Activated CD8-positive, alpha-beta T cell treated with anti-CD3 and anti-CD28 coated beads for 36 hours (primary cell): Measurements from ENCODE around the gene PFKFB2. TPM values are rescaled to one million over a fixed set of nuclear protein-coding genes. Genes with fewer than 3 reads are reported as not detected.

Source experiments
- ATAC-seq: fragments of 200-7000 bp; cut with Tn5 transposase; one replicate; pipeline ENCODE4 v1.10.0; 2021; ENCODE audit warnings: mild to moderate bottlenecking, moderate library complexity
- CTCF ChIA-PET: fragments of 350-600 bp; sonication (Branson Sonifier 250); formaldehyde crosslinking; loops from one replicate; lab custom pipeline; 2021; ENCODE audit warnings: antibody characterized with exemption; lab: Charles Lee
- POLR2A ChIA-PET: fragments of 350-600 bp; sonication (Branson Sonifier 250); formaldehyde crosslinking; loops from one replicate; lab custom pipeline; 2021; ENCODE audit warnings: antibody characterized with exemption; lab: Charles Lee
- DNase-seq: peaks from one replicate; pipeline ENCODE4 v3.0.0-alpha.2; 2020
- H3K27ac Mint-ChIP-seq: one replicate; pipeline ENCODE4 v1.8.0; 2021; ENCODE audit warnings: mild to moderate bottlenecking, mixed read lengths
- H3K27me3 Mint-ChIP-seq: one replicate; pipeline ENCODE4 v1.8.0; 2021; ENCODE audit warnings: mixed read lengths
- H3K36me3 Mint-ChIP-seq: one replicate; pipeline ENCODE4 v1.8.0; 2021; ENCODE audit warnings: low read depth, mixed read lengths
- H3K4me1 Mint-ChIP-seq: one replicate; pipeline ENCODE4 v1.8.0; 2021; ENCODE audit warnings: low read depth, mixed read lengths
- H3K4me3 Mint-ChIP-seq: one replicate; pipeline ENCODE4 v1.8.0; 2021; ENCODE audit warnings: mild to moderate bottlenecking, moderate library complexity, mixed read lengths
- H3K9me3 Mint-ChIP-seq: one replicate; pipeline ENCODE4 v1.8.0; 2021; ENCODE audit warnings: mixed read lengths
- intact Hi-C: fragments of 100-400 bp; cut with micrococcal nuclease; formaldehyde crosslinking; loops from one replicate; pipeline ENCODE4 v1.10.0; 2022
- total RNA-seq, 2 experiments: library from RNA; stranded (reverse); gene quantifications; one replicate each; pipeline ENCODE4 v1.2.3, GENCODE V29; 2021
- TF ChIP-seq, protein P1 (sequence below): fragments of 200-600 bp; IDR thresholded peaks from one replicate; pipeline ENCODE4 v1.8.0; 2022; ENCODE audit warnings: antibody characterized with exemption, mild to moderate bottlenecking

PFKFB2 gene
- total RNA-seq, 2 experiments from 2014 or later, result 3.5 to 4.3 TPM

DNA sequence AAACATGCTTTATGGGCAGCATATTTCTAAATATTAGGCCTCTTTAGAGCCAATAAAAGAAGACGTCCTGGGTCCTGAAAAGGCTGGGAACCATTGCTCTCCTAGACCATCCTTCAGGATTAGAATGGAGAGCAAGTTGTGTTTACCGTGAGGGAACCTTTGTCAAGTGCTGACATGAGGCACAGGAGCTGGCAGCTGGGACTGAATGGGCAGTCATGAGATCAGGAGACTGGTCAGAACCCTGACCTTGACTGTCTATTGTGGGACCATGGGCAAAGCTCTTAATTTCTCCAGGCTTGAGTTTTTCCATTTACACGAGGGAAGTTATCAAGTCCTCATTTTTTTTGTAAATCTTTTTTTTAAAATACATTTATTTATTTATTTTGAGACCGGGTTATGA, 5.2 kb downstream of the PFKFB2 start:
- ATAC-seq (no peak), DNase-seq (no peak)
- intact Hi-C loops, result no loop called here
- ChIA-PET POLR2A (no interaction called here), CTCF (no interaction called here)
- Mint-ChIP-seq H3K9me3 (no peaks in the 10 kb centered on the region), H3K27me3 (no peaks in the 10 kb centered on the region), H3K27ac (no peak overlapping the region), H3K4me1 (peaks cover 4% of the 10 kb centered on the region), H3K4me3 (no peak overlapping the region), H3K36me3 (no peaks in the 10 kb centered on the region)
- TF ChIP-seq, protein P1, sequence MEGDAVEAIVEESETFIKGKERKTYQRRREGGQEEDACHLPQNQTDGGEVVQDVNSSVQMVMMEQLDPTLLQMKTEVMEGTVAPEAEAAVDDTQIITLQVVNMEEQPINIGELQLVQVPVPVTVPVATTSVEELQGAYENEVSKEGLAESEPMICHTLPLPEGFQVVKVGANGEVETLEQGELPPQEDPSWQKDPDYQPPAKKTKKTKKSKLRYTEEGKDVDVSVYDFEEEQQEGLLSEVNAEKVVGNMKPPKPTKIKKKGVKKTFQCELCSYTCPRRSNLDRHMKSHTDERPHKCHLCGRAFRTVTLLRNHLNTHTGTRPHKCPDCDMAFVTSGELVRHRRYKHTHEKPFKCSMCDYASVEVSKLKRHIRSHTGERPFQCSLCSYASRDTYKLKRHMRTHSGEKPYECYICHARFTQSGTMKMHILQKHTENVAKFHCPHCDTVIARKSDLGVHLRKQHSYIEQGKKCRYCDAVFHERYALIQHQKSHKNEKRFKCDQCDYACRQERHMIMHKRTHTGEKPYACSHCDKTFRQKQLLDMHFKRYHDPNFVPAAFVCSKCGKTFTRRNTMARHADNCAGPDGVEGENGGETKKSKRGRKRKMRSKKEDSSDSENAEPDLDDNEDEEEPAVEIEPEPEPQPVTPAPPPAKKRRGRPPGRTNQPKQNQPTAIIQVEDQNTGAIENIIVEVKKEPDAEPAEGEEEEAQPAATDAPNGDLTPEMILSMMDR, result no peak

DNA sequence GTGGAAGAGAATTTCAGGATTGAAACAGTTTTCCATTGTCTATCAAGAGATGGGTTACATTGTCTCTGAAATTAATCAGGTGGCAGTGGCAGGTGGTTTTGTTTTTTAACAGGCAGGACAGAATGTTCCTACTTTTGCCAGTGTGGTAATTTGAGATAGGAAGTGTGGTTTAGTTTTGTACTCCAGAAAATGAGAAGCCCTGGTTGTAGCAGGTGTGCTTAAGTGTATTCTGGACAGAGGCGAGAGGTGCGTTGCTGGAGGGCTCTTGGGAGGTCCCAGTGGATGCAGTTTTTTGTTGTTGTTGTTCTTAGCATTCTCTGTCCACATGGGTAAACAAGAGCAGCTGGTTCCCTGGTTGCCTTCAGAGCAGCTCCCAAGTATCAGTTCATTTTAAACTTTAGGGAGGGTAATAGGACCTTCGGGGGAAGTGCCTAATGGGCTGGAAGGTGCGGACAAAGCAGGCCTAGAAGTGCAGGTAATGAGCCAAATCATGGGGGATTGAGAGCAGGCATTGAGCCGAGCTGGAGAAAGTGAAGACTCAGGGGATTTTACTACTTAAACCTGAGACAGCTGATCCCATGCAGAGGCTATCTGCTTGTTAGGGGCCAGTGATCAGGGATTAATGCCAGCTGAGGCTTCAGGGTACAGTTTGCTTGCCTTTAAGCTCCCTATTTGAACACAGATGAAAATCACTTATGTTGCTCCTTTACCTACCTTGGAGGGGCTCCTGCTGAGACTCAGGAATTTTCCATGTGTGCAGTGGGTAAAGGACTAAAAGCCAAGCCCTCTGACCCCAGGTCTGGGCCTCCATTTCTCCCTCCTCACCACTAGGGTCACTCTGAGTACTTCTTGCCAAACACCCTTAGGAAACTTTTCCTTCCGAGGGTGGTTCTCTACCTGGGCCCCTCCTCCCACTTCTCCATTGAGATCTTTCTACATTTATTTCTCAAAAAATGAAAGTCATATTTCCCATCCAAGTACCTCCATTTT, 6.1 kb downstream of the PFKFB2 start:
- Mint-ChIP-seq H3K36me3 (no peaks in the 10 kb centered on the region), H3K9me3 (no peaks in the 10 kb centered on the region), H3K4me1 (peaks cover 2% of the 10 kb centered on the region), H3K4me3 (no peak overlapping the region), H3K27ac (no peak overlapping the region), H3K27me3 (no peaks in the 10 kb centered on the region)
- intact Hi-C loops, result no loop called here
- ATAC-seq (no peak), DNase-seq (no peak)
- POLR2A ChIA-PET, result interaction anchor here (0.7 to 1.7 kb wide), 2 partner anchors 9 to 137 kb away, joined by 3 to 5 read pairs; no protein-coding TSS in a partner anchor
- TF ChIP-seq, protein P1, result no peak
- CTCF ChIA-PET, result interaction anchor here (0.7 to 4.7 kb wide), 3 partner anchors 10 to 12 kb away, joined by 3 to 25 read pairs (median 3); partner anchors contain the start of gene YOD1

DNA sequence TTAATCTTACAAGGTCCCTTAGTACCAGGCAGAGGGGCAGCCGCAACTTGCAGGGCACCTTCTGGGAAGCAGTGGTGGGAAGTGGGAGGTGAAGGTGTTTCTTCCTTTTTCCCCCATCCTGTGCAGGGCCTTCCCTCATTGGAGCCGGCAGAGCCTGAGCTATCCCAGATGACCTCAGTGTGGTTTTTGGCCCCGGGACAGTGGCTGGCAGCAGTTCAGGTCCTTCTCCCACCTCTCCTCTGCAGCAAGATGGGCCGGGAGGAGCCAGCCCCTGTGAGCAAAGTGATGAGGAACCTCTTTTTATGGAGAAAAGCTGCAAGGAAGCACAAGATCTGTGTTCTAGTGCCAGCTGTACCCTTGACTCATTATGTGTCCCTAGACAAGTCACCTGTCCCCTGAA, 6.8 kb downstream of the PFKFB2 start:
- Mint-ChIP-seq H3K36me3 (no peaks in the 10 kb centered on the region), H3K27ac (no peak overlapping the region), H3K4me3 (no peak overlapping the region), H3K9me3 (no peaks in the 10 kb centered on the region), H3K27me3 (no peaks in the 10 kb centered on the region), H3K4me1 (no peaks in the 10 kb centered on the region)
- TF ChIP-seq, protein P1, result no peak
- DNase-seq (no peak), ATAC-seq (no peak)
- intact Hi-C loops, result no loop called here
- ChIA-PET POLR2A (interaction anchor here (0.6 to 1.7 kb wide), 3 partner anchors 10 to 243 kb away, joined by 3 to 5 read pairs (median 3); no protein-coding TSS in a partner anchor), CTCF (interaction anchor here (0.8 to 4.7 kb wide), 6 partner anchors 9 to 55 kb away, joined by 3 to 25 read pairs (median 3); partner anchors contain the start of gene YOD1)

DNA sequence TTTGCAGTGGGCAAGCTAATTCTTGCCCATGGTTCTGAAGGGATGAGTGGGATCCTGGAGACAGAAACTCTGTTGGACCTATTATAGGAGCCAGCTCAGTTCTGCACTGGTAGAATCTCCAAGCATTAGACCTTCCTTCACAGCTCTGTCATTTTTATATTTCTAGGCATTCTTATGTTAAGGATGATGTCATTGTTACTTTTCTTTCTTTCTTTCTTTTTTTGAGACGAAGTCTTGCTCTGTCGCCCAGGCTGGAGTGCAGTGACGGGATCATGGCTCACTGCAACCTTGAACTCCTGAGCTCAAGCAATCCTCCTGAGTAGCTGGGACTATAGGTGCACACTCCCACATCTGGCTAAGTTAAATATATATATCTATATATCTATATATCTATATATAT, 7.5 kb downstream of the PFKFB2 start:
- no peaks in the 10 kb centered on the region for H3K9me3 Mint-ChIP-seq
- H3K27ac Mint-ChIP-seq, result no peak overlapping the region
- ATAC-seq (no peak), DNase-seq (no peak)
- no peaks in the 10 kb centered on the region for H3K27me3 Mint-ChIP-seq
- POLR2A ChIA-PET, result interaction anchor here (0.6 to 1.7 kb wide), 2 partner anchors 11 to 243 kb away, joined by 3 to 5 read pairs; no protein-coding TSS in a partner anchor
- no peak overlapping the region for H3K4me3 Mint-ChIP-seq
- no peaks in the 10 kb centered on the region for H3K4me1 Mint-ChIP-seq
- intact Hi-C loops, result no loop called here
- peaks cover 3% of the 10 kb centered on the region for H3K36me3 Mint-ChIP-seq
- TF ChIP-seq, protein P1, result no peak
- CTCF ChIA-PET, result interaction anchor here (0.8 to 4.7 kb wide), 7 partner anchors 8 to 79 kb away, joined by 3 to 25 read pairs (median 3); partner anchors contain the start of genes PFKFB2 and YOD1
